Raji (cell line): Measurements from ENCODE around the gene COL6A5.

Source experiments
- POLR2A ChIP-seq: IDR thresholded peaks from 2 replicates; pipeline ENCODE4 v1.6.1; 2011; ENCODE audit warnings: low read depth, low read length, control low read depth; ENCODE audit not compliant: insufficient read depth

Gene COL6A5

DNA sequence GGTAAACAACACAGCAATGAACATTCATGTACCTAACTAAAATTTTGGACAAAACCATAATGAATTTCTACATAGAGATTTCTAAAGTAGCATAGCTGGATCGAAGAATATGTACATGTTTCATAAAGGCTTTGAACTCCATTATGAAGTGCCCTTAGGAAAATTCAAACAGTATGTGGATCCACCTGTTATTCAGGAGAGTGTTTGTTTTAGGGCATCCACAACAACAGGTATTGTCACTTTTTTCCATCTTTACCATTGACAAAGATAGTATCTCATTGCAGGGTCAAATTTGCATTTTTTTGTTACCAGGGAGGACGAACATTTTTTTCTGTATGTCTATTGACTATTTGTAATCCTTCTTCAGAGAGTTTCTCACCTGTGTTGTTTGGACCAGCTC is 75.0 kb downstream of the COL6A5 start:
- TF ChIP-seq POLR2A, result no peak

DNA sequence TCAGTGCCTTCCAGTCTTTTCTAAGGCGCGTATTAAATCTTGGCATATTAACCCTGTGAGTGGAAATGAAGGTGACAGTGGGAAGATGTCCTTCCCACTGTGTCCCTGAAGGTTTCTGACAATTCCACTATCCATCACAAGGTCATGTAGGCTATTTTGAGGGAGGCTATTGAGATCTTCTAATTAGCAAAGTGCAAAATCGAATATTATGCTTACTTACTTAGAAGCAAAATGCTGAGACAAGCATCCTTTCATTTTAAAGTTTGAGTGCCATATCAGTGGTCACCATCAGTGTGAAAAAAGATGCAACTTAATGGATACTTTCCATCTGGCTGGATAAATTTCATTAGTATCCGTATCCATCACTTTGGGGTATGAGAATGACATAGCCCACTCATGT is 77.6 kb downstream of the COL6A5 start:
- TF ChIP-seq POLR2A, result no peak

DNA sequence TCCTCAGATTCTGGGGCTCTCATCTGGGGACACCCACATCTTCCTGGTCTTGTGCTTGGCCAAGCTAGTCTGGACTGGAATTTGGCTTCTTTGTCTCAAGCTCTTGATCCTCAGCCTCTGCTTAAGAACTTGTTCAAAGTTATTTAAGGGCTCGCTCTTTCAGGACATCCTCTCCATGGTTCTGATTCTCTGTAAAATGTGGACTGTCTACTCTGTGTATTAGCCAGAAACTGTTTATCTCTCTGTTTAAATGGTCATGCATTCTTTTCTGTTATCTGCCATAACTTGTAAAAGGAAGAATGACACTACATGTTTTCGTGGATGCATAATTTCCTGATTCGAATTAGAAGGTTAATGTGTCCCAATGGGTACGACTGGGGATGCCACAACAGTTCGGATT is 79.4 kb downstream of the COL6A5 start:
- no peak for TF ChIP-seq POLR2A

DNA sequence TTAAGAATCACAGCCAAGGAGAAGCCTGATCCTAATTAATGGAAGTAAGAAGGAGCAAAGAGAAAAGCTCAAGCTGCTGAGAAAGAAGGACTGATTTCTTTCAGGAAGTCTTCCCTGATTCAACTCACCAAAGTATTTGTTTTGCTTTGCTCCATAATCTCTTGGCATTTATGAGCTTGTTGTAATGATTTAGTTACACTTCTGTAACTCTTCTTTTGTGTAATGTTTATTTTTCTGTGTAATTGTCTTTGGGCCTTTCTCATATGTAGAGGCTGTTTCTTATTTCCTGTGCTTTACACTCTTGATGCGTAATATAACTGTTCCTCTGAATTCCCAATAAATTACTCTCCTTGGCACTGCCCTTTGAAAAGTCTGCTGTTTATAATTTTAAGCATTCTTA is 80.0 kb downstream of the COL6A5 start:
- TF ChIP-seq POLR2A, result no peak

DNA sequence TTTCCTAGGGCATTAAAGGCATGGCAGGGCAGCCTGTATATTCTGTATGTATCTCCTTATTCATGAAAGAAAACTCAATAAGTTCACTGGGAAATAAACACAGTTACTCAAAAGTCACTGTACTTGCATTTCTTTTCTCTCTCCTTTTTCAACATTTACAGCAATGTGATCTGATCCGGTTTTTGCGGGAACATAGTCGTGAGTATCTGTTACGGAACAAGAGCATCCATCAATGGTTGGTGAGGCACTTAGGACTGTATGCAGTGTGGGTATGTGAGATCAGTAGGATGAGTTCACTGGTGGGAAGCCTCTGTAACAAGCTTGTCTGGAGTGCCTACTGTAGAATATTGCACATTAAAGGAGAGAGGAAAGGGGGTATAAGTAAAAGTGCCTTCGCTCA is 80.7 kb downstream of the COL6A5 start:
- no peak for TF ChIP-seq POLR2A

DNA sequence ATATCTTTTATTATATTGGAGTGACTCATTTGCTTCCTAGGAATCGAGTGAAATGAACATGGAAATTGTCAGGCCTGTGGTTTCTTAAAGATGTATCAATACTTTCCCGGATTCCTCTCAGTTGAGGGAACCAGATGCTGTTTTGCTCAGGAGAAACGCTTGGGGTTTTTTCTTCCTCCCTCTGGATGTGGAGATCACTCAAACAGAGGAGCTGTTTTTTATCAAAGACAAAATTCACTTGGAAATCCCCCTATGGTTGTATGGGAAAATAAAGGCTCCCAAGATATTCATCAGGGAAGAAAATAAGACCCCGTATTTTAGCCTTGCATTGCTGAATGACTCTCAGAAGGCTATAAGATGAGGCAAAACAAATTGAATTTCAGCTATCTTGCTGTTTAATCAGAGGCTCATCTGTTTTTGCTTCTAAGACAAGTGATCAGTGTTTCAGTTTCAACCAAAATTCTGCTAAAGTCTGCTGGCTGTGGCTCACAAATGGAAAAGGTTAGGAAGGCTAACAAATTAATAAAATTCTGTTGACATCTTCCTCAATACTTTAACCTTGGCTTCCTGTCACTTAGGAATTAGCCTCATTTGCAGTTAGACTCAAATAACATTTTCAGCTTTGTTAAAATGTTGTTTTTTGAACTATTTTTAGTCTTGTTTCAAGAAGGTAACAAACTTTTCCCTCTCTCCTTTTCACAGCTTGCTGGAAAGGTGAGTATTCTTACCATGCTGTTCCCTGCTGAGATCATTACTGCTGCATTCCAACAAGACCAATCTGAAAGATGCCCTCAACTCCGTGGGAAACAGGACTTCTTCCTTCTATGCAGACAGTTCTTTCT is 83.6 kb downstream of the COL6A5 start:
- no peak for TF ChIP-seq POLR2A

DNA sequence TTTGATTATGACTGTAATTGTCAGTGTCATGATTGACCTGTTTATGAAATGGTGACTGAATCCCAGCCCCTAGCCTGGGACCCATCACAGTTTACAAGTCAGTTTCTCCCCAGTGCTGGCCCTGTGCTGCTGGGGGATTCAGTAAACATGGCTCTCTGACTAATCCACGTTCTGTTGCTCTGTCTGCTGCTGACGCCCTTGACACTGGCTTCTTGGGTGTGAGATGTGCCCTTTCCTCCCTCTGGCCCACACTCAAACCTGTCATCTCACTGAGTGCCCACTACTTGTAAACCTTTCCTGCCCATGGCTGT is 84.2 kb downstream of the COL6A5 start:
- no peak for TF ChIP-seq POLR2A

DNA sequence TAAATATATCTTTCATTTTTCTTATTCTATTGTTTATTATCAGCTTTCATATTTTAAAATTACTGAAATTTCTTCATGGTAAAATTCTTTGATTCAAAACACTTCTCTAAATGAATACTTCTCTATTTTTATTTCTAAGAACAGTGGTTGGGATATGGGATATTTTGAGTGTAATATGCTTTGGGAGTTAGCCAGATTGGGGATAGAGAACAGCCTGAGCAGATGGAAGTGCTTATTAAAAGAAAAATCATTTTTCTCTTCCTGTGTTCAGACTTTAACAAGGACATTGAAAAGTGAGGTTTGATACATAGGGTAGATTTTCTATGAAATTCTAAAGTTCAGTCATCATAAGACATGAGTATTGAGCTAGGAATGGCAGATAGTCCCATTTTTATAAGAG is 84.8 kb downstream of the COL6A5 start:
- TF ChIP-seq POLR2A, result no peak

DNA sequence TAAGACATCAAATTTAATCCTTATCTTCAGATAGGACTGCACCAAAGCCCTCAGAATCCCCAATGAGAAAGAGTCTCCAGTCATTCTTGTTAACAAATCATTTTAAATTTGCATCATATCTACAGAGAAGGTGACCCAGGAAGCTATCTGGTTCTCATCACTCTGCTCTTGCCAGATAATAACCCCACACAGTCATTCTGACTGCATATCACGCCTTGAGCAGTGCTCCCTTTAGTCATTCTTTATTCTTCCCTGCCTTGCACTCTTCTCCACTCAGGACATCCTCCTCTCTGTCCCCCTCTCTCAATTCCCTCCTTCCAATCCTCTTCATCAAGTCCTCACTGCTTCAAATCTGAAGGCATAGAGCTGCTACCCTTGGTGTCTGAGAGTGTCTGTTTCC is 87.8 kb downstream of the COL6A5 start:
- no peak for TF ChIP-seq POLR2A

DNA sequence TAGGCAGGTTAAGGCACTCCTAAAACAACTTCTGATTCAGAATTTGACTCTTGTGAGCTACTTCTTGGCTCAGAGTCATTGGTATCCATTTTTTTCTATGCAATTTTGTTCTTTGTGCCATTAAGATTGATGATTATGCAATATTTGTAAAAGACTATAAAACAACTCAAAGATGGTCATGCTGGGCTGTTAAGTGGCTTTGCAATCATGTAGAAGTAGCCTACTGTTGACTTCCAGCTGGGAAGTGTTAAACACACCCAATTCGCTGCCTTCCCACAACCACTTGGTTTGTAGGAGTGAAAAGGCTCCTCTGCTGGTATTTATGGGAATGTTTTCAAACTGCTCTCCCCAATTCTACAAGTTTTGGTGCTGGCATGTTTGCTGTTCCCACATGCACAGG is 96.8 kb downstream of the COL6A5 start:
- TF ChIP-seq POLR2A, result no peak

DNA sequence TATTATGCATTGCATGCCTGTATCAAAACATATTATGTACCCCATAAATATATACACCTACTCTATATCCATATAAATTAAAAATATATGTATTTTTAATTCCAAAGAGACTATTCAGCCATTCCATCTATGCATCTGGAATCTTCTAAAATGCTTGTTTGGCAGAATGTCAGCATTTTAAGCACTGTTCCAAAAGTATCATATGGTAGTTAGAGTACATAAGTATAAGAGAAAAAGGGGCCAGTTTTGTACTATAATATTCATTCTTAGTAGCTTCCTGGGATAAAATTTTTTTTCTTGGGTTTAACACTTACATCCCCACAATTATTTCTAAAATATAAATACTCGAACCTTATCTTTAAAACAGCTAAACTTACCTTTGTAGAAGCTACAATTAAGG is 111.1 kb downstream of the COL6A5 start:
- TF ChIP-seq POLR2A, result no peak

DNA sequence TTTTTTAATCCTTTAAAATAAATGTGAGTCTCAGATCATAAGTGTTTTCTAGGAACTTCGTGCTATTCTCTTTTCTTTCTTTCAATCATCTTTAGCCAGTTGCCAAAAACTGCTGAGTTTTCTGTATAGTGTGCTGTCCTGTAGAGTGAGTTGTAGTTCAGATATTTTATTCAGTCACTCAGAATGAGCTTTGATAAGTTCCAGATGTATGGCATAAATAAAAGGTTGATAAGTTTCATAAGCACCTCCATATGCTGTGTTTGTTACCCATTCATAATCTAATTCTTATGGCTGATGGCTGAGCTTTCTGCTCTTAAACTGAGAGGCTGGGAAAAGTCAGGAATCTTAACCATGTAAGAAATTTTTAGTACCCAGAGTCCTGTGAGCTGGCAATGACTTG is 112.2 kb downstream of the COL6A5 start:
- no peak for TF ChIP-seq POLR2A

DNA sequence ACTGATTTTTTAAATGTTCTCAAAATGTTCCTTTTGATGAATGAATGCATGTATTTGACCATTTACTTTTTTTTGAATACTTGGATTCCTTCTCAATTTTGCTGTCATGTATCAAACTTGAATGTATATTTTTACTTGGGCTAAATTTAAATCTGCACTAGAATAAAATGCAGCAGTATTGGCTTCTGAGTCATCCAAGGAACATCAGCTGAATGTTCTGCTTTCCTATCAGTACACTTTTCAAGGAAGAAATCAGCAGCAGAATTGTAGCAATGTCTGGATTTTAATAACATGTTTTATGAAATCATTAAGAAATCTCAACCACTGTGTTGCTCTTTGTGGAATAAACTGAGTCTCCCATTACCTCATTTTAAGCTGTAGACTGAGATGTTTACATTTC is 114.5 kb downstream of the COL6A5 start:
- no peak for TF ChIP-seq POLR2A

DNA sequence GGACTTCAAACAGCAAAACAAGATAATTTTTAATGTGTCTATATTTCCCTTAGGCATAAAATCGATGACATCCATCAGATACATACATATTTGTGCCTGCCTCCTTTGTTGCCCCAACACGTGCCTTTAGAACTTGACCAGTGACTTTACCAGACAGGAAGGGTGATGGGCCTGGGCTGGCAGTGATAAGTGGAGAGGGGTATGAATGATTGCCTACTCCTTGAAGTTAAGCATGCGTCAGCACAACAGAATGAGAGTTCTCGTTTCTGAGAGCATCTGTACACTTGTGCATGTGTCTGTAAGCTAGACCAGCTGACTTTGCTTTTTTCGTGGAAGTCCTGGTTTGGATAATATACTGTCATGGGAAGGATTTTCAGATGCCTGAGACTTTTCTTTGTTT is 116.6 kb downstream of the COL6A5 start:
- TF ChIP-seq POLR2A, result no peak

DNA sequence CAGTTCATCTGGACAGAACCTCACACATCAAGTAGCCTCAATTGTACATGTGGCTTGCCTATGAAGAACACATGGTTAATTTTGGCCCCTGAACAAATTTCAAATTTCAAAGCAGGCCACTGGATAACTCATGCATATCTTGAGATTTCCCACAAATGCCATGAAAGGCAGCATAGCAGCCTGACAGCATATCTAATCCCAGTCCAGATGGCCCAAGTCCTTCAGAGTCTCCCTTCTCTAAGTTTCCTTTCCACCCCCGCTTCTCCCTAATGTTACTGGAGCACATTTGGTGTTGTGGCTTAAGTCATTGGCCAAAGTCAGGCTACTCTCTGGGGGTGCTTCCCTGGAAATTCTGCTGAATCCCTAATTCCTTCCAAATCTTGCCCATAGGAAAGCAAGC is 117.7 kb downstream of the COL6A5 start:
- no peak for TF ChIP-seq POLR2A

DNA sequence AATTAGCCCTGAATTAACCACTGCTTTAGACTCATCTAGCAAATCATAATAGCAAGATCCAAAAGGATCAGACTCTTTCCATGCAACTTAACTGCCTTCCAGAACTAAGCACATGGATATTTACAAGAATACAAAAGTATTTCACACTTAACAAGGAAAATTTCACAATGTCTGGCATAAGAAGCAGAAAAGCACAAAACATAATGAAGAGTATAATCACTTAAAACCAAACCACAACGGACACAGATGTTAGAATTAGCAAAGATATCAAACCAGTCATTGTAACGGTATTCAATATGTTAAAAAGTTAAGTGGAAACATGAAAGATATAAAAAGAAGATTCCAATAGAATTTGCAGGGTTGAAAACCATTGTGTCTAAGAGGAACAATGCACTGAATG is 120.0 kb downstream of the COL6A5 start:
- no peak for TF ChIP-seq POLR2A

DNA sequence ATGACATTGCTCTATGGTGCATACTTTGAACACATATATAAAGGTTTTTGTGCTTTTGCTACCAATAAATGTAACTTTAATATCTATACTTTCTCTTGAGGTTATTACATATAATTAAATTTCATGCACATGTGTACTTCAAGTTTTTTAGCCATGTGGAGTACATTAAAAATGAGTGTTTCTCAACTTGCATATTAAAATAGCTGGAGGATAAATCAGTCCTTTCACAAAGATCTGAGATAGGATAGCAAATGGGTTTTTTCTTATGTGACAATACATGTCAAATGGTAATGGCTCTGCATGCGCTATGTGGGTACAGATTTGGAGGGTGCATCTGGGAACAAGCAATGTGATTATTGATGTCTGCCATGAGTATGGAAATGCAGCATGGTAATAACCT is 122.8 kb downstream of the COL6A5 start:
- TF ChIP-seq POLR2A, result no peak
